ENCODE measurements around the gene MCAM.

DNA sequence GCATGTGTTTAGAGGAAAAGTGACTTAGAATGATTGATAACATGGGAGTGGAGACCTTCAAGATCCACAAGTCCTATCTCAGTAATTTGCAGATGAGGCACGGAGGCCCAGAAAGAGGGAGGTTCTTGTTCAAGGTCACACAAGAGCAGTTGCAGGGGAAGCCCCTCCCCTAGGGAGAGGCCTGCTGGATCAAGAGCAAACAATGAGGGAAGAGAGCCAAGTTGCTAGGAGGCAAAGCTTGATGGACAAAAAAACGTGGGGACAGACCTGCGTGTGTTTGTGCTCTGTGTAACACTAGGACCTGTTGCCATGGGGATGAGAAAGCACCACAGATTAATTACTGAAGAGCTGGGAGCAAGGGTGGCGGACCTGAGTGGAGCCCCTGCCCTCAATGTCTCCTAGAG, 35.9 kb upstream of the MCAM start:
- TF ChIP-seq CTCF (IDR thresholded peaks at IDR 0.05) = no peak
- TF ChIP-seq EZH2 (IDR thresholded peaks at IDR 0.05) = no peak

Data from neural progenitor cell (in vitro differentiated cells).